Measurements from ENCODE around the gene CST11.
"Not testable (repeated sequence)": the region's sequence is repeated elsewhere in the genome, so short reads cannot be mapped to it uniquely, and the experiment has no call there.

Gene CST11

DNA sequence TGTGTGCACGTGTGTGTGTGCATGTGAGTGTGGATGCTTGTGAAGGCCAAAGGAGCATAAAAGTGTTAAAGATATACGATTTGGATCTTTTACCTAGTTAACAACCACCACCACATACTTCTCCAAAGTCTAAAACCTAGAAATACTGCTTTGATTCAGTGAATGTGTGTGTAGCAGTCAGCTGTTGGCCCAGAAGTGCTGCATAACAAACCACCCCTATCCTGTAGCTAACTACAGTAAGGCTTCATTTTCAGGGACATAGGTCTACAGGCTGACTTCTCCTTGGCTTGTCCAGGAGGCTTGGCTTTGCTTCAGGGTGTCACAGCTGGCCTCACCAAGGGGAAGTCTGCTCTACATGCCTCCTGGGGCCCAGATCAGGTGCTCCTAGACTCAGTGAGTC lies 35.8 kb upstream of the CST11 start:
- DNase-seq (ENCODE audit: low read depth in 2 of 2) = no peak
- H3K4me3 ChIP-seq (replicated peaks in 1 of 2; ENCODE audit: low read depth in 2 of 2, low read length in 2 of 2) = no peak overlapping the region
- TF ChIP-seq, protein P1, sequence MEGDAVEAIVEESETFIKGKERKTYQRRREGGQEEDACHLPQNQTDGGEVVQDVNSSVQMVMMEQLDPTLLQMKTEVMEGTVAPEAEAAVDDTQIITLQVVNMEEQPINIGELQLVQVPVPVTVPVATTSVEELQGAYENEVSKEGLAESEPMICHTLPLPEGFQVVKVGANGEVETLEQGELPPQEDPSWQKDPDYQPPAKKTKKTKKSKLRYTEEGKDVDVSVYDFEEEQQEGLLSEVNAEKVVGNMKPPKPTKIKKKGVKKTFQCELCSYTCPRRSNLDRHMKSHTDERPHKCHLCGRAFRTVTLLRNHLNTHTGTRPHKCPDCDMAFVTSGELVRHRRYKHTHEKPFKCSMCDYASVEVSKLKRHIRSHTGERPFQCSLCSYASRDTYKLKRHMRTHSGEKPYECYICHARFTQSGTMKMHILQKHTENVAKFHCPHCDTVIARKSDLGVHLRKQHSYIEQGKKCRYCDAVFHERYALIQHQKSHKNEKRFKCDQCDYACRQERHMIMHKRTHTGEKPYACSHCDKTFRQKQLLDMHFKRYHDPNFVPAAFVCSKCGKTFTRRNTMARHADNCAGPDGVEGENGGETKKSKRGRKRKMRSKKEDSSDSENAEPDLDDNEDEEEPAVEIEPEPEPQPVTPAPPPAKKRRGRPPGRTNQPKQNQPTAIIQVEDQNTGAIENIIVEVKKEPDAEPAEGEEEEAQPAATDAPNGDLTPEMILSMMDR (IDR thresholded peaks at IDR 0.05; ENCODE audit: low read depth, low read length) = no peak

DNA sequence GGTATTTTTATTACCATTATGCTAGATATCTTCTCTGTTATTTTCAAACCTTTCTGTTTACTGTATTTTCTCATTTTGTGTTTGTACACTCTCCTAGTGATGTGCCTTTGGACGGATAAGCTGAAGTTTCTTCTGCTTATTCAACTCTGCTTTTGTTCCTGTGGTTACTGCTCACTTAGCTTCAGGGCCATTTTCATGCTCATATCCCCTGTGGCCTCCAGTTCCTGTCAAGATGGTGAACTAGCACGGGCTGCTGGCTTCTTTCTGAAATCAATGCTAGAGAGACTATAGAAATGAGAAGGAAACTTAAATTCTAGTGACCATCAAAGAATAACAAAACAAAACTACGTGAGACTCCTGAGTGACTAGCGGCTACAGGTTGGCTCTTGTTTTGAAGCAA lies 31.4 kb upstream of the CST11 start:
- TF ChIP-seq, protein P1 (IDR thresholded peaks at IDR 0.05; ENCODE audit: low read depth, low read length) = no peak
- H3K4me3 ChIP-seq (replicated peaks in 1 of 2; ENCODE audit: low read depth in 2 of 2, low read length in 2 of 2) = no peak overlapping the region
- no peak for DNase-seq (ENCODE audit: low read depth in 2 of 2)

DNA sequence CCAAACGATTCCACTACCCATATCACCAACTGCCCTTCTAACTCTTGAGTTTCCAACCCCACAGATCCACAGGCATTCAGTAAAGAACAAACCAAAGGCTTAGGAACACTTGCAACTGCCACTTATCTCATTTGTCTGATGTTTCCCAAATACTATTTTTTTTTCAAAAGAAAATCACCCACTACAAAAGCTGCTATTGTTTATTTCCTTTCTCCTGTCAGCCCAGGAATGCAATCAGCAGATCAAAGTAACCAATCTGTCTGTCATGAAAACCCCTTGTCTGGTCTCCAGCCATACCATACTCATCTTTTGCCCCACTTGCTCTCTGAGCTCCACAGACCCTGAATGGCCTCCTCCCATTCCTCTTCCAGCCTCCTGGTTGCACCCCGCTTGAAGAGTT lies 29.5 kb upstream of the CST11 start:
- no peak overlapping the region for H3K4me3 ChIP-seq (replicated peaks in 1 of 2; ENCODE audit: low read depth in 2 of 2, low read length in 2 of 2)
- no peak for DNase-seq (ENCODE audit: low read depth in 2 of 2)
- TF ChIP-seq, protein P1 (IDR thresholded peaks at IDR 0.05; ENCODE audit: low read depth, low read length) = no peak

DNA sequence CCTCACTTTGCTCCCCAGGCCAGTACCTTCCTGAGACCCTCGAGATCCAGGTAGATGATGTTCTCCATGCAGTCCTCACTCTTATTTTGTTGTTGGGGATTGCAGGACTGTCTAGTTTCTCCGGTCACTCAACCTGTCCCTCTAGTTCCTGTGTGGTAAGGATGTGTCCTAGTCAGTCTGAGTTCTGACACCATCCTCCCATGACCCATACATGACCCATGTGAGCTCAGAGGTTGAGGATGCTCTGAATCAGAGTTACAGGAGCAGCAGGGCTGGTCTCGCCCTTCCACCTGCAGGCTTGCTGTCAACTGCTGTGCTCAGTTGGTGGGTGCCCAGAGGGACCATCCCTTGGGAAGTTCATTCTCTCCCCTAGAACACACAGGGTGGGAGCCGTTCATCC lies 26.4 kb upstream of the CST11 start:
- TF ChIP-seq, protein P1 (IDR thresholded peaks at IDR 0.05; ENCODE audit: low read depth, low read length) = no peak
- no peak overlapping the region for H3K4me3 ChIP-seq (replicated peaks in 1 of 2; ENCODE audit: low read depth in 2 of 2, low read length in 2 of 2)
- DNase-seq (ENCODE audit: low read depth in 2 of 2) = no peak

DNA sequence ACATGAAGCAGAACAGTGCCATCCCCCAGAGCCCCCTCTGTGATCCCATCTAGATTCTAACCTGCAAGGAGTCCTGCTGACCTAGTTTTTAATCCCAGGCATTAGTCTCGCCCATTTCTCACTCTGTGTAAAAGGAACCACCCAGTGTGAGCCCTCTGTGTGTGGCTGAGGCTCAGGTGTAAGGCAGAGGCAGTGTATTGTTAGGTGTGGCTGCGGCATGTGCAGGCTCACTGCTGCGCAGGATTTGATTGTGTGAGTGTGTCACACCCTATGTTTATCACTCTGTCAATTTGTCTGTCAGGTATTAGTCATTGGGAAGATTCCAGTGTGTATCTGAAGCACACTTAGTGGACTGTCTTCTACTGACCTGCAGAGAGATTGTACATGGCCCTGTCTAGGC lies 24.5 kb upstream of the CST11 start:
- H3K4me3 ChIP-seq (replicated peaks in 1 of 2; ENCODE audit: low read depth in 2 of 2, low read length in 2 of 2) = no peak overlapping the region
- TF ChIP-seq, protein P1 (IDR thresholded peaks at IDR 0.05; ENCODE audit: low read depth, low read length) = no peak
- no peak for DNase-seq (ENCODE audit: low read depth in 2 of 2)

DNA sequence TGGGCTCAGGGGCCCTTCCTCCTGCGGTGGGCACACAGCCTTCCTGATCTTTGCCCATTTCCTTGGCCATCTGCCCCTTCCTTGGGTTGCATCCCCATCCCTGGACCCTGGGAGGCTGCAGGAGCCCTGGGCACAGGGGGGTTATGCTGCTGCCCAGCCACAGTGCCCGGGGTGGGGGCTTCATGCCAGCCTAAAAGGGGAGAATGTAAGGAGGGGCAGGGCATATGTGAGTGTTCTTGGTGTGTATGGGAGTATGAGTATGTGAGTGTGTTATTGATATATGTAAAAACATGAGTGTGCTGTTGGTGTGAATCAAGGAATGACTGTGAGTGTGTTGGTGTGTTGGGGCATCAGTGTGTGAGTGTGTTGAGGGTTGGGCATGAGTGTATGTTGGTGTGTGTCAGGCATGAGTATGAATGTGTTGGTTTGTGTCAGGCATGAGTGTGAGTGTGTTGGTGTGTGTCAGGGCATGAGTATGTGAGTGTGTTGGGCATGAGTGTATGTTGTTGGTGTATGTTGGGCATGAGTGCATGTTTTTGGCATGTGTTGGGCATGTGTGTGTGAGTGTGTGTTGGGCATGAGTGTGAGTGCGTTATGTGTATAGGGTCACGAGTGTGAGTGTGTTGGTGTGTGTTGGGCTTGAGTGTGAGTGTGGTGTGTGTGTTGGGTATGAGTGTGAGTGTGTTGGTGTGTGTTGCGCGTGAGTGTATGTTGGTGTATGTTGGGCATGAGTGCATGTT lies 23.5 kb upstream of the CST11 start:
- H3K4me3 ChIP-seq (replicated peaks in 1 of 2; ENCODE audit: low read depth in 2 of 2, low read length in 2 of 2) = no peak overlapping the region
- DNase-seq (ENCODE audit: low read depth in 2 of 2) = no peak
- TF ChIP-seq, protein P1 (IDR thresholded peaks at IDR 0.05; ENCODE audit: low read depth, low read length) = no peak

DNA sequence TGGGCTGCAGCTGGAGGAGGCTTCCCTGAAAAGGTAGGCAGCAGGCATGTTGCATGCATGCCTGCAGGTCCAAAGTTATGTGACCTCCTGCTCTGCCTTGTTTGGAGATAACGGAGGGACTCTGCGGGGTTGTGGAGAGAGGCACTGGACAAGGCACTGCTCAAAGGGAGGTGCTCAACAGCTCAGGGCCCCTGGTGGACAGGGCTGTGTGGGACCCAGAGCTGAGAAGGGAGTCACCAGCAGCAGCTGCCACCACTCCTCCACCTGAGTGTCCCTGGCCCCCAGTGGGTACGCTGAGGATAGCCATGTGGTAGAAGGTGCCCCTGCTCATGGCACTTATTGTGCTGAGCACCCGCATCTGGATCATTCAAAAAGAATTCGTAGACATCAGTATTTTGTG lies 22.7 kb upstream of the CST11 start:
- TF ChIP-seq, protein P1 (IDR thresholded peaks at IDR 0.05; ENCODE audit: low read depth, low read length) = no peak
- H3K4me3 ChIP-seq (replicated peaks in 1 of 2; ENCODE audit: low read depth in 2 of 2, low read length in 2 of 2) = no peak overlapping the region
- DNase-seq (ENCODE audit: low read depth in 2 of 2) = no peak

DNA sequence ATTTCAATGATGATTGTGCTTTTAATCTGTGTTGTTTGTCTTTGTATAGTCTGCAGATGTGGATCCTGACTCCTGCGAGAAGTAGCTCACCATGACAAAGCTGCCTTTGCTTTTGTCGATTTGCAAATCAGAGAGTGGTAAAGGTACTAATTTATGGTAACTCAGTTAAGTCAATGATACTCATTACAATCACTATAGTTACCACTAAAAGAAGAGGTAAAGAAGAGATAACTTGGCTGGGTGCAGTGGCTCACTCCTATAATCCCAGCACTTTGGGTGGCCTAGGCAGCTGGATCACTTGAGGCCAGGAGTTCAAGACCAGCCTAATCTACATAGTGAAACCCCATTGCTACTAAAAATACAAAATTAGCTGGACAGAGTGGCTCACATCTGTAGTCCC lies 20.6 kb upstream of the CST11 start:
- DNase-seq (ENCODE audit: low read depth in 2 of 2); H3K4me3 ChIP-seq (replicated peaks in 1 of 2; ENCODE audit: low read depth in 2 of 2, low read length in 2 of 2): not testable (repeated sequence)

DNA sequence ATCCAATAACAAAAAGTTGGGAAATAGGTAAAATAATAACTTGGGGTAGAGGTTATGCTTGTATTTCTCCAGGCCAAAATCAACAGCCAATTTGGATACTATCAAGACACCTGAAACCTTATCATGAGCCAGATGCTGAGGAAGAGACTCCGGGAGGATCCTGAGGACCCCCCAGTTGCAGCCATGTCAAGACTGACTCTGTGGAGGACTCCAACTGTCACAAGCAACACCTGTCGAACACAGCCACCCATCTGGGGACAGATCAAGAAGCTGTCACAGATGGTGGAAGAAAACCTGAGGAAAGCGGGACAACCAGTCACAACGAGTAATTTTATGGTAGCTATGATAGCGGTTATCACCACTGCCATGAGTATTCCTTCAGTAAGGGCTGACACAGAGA lies 19.6 kb upstream of the CST11 start:
- not testable (repeated sequence) for DNase-seq (ENCODE audit: low read depth in 2 of 2); H3K4me3 ChIP-seq (replicated peaks in 1 of 2; ENCODE audit: low read depth in 2 of 2, low read length in 2 of 2)

DNA sequence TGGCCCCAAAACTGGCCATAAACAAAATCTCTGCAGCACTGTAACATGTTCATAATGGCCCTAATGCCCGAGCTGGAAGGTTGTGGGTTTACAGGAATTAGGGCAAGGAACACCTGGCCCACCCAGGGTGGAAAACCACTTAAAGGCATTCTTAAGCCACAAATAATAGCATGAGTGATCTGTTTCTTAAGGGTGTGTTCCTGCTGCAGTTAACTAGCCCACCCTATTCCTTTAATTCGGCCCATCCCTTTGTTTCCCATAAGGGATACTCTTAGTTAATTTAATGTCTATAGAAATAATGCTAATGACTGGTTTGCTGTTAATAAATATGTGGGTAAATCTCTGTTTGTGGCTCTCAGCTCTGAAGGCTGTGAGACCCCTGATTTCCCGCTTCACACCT lies 14.3 kb upstream of the CST11 start:
- DNase-seq (ENCODE audit: low read depth in 2 of 2); H3K4me3 ChIP-seq (replicated peaks in 1 of 2; ENCODE audit: low read depth in 2 of 2, low read length in 2 of 2): not testable (repeated sequence)
